B cell (primary cell): ENCODE data around the gene GSG1L. TPM values are rescaled to one million over a fixed set of nuclear protein-coding genes. Genes with fewer than 3 reads are reported as not detected.
"Not testable (repeated sequence)": the region's sequence is repeated elsewhere in the genome, so short reads cannot be mapped to it uniquely, and the experiment has no call there.

Source experiments
- ATAC-seq: fragments of 200-7000 bp; cut with Tn5 transposase; one replicate; pipeline ENCODE4 v1.10.0; 2021; ENCODE audit warnings: low read depth, mild to moderate bottlenecking, moderate number of reproducible peaks, moderate library complexity
- CTCF ChIA-PET: fragments of 350-600 bp; sonication (Branson Sonifier 250); formaldehyde crosslinking; loops from one replicate; lab custom pipeline; 2021; ENCODE audit warnings: antibody characterized with exemption, inconsistent platforms; lab: Charles Lee
- POLR2A ChIA-PET: fragments of 350-600 bp; sonication (Branson Sonifier 250); formaldehyde crosslinking; loops from one replicate; lab custom pipeline; 2021; ENCODE audit warnings: antibody characterized with exemption; lab: Charles Lee
- DNase-seq: peaks from one replicate; pipeline ENCODE4 v3.0.0; 2013
- H2AFZ ChIP-seq: 2 replicates; pipeline ENCODE4 v1.6.1; 2012; ENCODE audit warnings: mild to moderate bottlenecking, low read depth, low read length; ENCODE audit not compliant: insufficient read depth, poor library complexity, severe bottlenecking
- H3K27ac ChIP-seq, 2 donors: 1 replicate in 1 of 2; 2 replicates in 1 of 2; pipeline ENCODE4 v1.5.1; 2012 to 2013; ENCODE audit warnings: low read length in 2 of 2, mild to moderate bottlenecking in 2 of 2, moderate library complexity in 1 of 2
- H3K27me3 ChIP-seq, 4 experiments: fragments of 200-600 bp in 1 of 4; sonication (generic) in 1 of 4; replicated peaks in 1 of 4; 1 replicate in 2 of 4; 2 replicates in 2 of 4; pipeline versions ENCODE4 v1.6.1 to v1.7.0; 2013 to 2016; ENCODE audit warnings: low read length in 3 of 4, mild to moderate bottlenecking in 2 of 4, mixed read lengths in 1 of 4, moderate library complexity in 1 of 4; ENCODE audit not compliant: insufficient read depth in 4 of 4, control insufficient read depth in 3 of 4; ENCODE audit errors: control extremely low read depth in 1 of 4
- H3K36me3 ChIP-seq, 2 experiments: replicated peaks in 1 of 2; 1 replicate in 1 of 2; 2 replicates in 1 of 2; pipeline versions ENCODE4 v1.6.1 to v1.7.1; 2013; ENCODE audit warnings: low read length in 1 of 2; ENCODE audit not compliant: insufficient read depth in 2 of 2, control insufficient read depth in 1 of 2; ENCODE audit errors: control extremely low read depth in 1 of 2, extremely low read depth in 1 of 2
- H3K4me1 ChIP-seq, 2 donors: fragments of 200-600 bp in 1 of 2; sonication (generic) in 1 of 2; 1 replicate in 1 of 2; 2 replicates in 1 of 2; pipeline versions ENCODE4 v1.5.1 to v1.6.1; 2013 to 2017; ENCODE audit warnings: low read length in 2 of 2; ENCODE audit not compliant: control insufficient read depth in 2 of 2, insufficient read depth in 2 of 2
- H3K4me2 ChIP-seq: replicated peaks from 2 replicates; pipeline ENCODE3; 2012; ENCODE audit warnings: mild to moderate bottlenecking, low read depth, low read length; ENCODE audit not compliant: poor library complexity, severe bottlenecking
- H3K4me3 ChIP-seq, 5 experiments: fragments of 200-600 bp in 1 of 5; sonication (generic) in 1 of 5; 1 replicate in 3 of 5; 2 replicates in 2 of 5; pipeline versions ENCODE4 v1.5.1 to v1.7.0; 2011 to 2016; ENCODE audit warnings: low read length in 4 of 5, mild to moderate bottlenecking in 4 of 5, low read depth in 2 of 5, control low read depth in 1 of 5, moderate library complexity in 1 of 5; ENCODE audit not compliant: insufficient read depth in 1 of 5; ENCODE audit errors: control extremely low read depth in 1 of 5, extremely low read depth in 1 of 5
- H3K79me2 ChIP-seq: fragments of 200-600 bp; sonication (generic); one replicate; pipeline ENCODE4 v1.6.0; 2016; ENCODE audit warnings: low read length; ENCODE audit not compliant: control insufficient read depth, insufficient read depth
- H3K9ac ChIP-seq: fragments of 200-600 bp; sonication (generic); 2 replicates; pipeline ENCODE4 v1.6.1; 2017; ENCODE audit warnings: mild to moderate bottlenecking, low read length, moderate library complexity
- H3K9me3 ChIP-seq, 3 donors: one replicate each; pipeline versions ENCODE4 v1.6.1 to v1.7.1; 2013; ENCODE audit warnings: low read length in 2 of 3; ENCODE audit not compliant: control insufficient read depth in 2 of 3, insufficient read depth in 1 of 3; ENCODE audit errors: control extremely low read depth in 1 of 3
- H4K20me1 ChIP-seq: 2 replicates; pipeline ENCODE4 v1.6.0; 2012; ENCODE audit warnings: mild to moderate bottlenecking, low read length; ENCODE audit not compliant: insufficient read depth, control insufficient read depth, poor library complexity, severe bottlenecking
- H3K27ac Mint-ChIP-seq: one replicate; pipeline ENCODE4 v1.8.0; 2021; ENCODE audit warnings: mixed read lengths
- H3K27me3 Mint-ChIP-seq: one replicate; pipeline ENCODE4 v1.8.0; 2021; ENCODE audit warnings: mixed read lengths
- H3K4me1 Mint-ChIP-seq: one replicate; pipeline ENCODE4 v1.8.0; 2021; ENCODE audit warnings: mixed read lengths
- H3K4me3 Mint-ChIP-seq: one replicate; pipeline ENCODE4 v1.8.0; 2021; ENCODE audit warnings: mixed read lengths
- H3K9me3 Mint-ChIP-seq: one replicate; pipeline ENCODE4 v1.8.0; 2022; ENCODE audit warnings: mixed read lengths; ENCODE audit not compliant: insufficient read depth
- CTCF ChIP-seq: fragments of 200-600 bp; IDR thresholded peaks from one replicate; pipeline ENCODE4 v1.8.0; 2022; ENCODE audit warnings: antibody characterized with exemption, mild to moderate bottlenecking
- EZH2 ChIP-seq: IDR thresholded peaks from 2 replicates; pipeline ENCODE4 v1.6.1; 2012; ENCODE audit warnings: borderline replicate concordance, low read depth, mild to moderate bottlenecking, moderate library complexity, low read length; ENCODE audit not compliant: insufficient read depth, poor library complexity, severe bottlenecking
- WGBS: methylation state at CpG from one replicate; pipeline ENCODE4 v1.1.5; 2013; ENCODE audit warnings: missing lambda C conversion rate; ENCODE audit not compliant: insufficient coverage; 5-methylcytosine and 5-hydroxymethylcytosine counted together
- intact Hi-C: fragments of 100-400 bp; cut with micrococcal nuclease; formaldehyde crosslinking; loops from one replicate; pipeline ENCODE4 v1.10.0; 2022
- polyA plus RNA-seq: library from polyadenylated mRNA; depleted of rRNA; stranded (reverse); fragments of >200 nt; gene quantifications from 2 replicates; pipeline ENCODE4 v1.2.3, GENCODE V29; 2012
- total RNA-seq, 2 donors: library from RNA; stranded (reverse); fragments of 120-200 nt in 1 of 2; gene quantifications; 1 replicate in 1 of 2; 2 replicates in 1 of 2; pipeline versions ENCODE4 v1.2.3 to v1.2.4, GENCODE V29; 2013 to 2022

GSG1L gene
- total and polyA plus RNA-seq, 2 donors (not counting 1 experiment from before 2014, with no cell fraction given): 0.01 TPM; not detected in 1

- H4K20me1 ChIP-seq, H3K36me3 ChIP-seq, H3K4me3 Mint-ChIP-seq, POLR2A ChIA-PET, DNase-seq, intact Hi-C loops, H3K27me3 ChIP-seq, H2AFZ ChIP-seq, H3K9ac ChIP-seq, ATAC-seq, H3K4me1 ChIP-seq, H3K79me2 ChIP-seq, H3K27ac ChIP-seq, H3K4me1 Mint-ChIP-seq, H3K4me3 ChIP-seq, H3K27ac Mint-ChIP-seq, H3K4me2 ChIP-seq, H3K9me3 ChIP-seq, H3K9me3 Mint-ChIP-seq, CTCF ChIA-PET: not testable (repeated sequence)
- WGBS: 68% methylated on average over 3 of the region's 3 CpGs
- H3K27me3 Mint-ChIP-seq: peaks cover 23% of the 10 kb centered on the region
These were observed 83.8 kb downstream of the GSG1L start for GRCh38 chr16:27979668-27980067.

- Mint-ChIP-seq H3K27ac (no peak overlapping the region), H3K27me3 (peaks cover 23% of the 10 kb centered on the region), H3K4me3 (no peak overlapping the region), H3K9me3 (no peaks in the 10 kb centered on the region), H3K4me1 (no peaks in the 10 kb centered on the region)
- no peak for TF ChIP-seq EZH2
- TF ChIP-seq CTCF: no peak
- ATAC-seq: no peak
- no peak overlapping the region for H3K4me3 ChIP-seq
- no peak for DNase-seq
- peaks cover 0 to 5% (median 0%) of the 10 kb centered on the region in 3 donors for H3K9me3 ChIP-seq
- WGBS: 95% methylated on average over 4 of the region's 4 CpGs
- H2AFZ ChIP-seq: no peak overlapping the region
- H3K9ac ChIP-seq: no peak overlapping the region
- ChIA-PET POLR2A (no interaction called here), CTCF (no interaction called here)
- no peak overlapping the region for H3K4me2 ChIP-seq
- intact Hi-C loops: no loop called here
- no peaks in the 10 kb centered on the region for H3K4me1 ChIP-seq
- no peaks in the 10 kb centered on the region for H3K79me2 ChIP-seq
- H3K27ac ChIP-seq: no peak overlapping the region
- H3K36me3 ChIP-seq: no peaks in the 10 kb centered on the region
- H3K27me3 ChIP-seq: peaks cover 0 to 6% (median 0%) of the 10 kb centered on the region in 4 experiments
- no peaks in the 10 kb centered on the region for H4K20me1 ChIP-seq
These were observed 84.6 kb downstream of the GSG1L start for GRCh38 chr16:27978876-27979275.
